HFFc6 (cell line): ENCODE measurements around the gene NKAPL. TPM values are rescaled to one million over a fixed set of nuclear protein-coding genes. Genes with fewer than 3 reads are reported as not detected.

Experiments
- DNase-seq: peaks from one replicate; pipeline ENCODE4 v3.0.0-alpha.2; 2018
- H3K27ac Mint-ChIP-seq: 2 replicates; pipeline ENCODE4 v1.8.0; 2020; ENCODE audit warnings: mild to moderate bottlenecking, mixed read lengths
- H3K27me3 Mint-ChIP-seq: 2 replicates; pipeline ENCODE4 v1.8.0; 2021; ENCODE audit warnings: mild to moderate bottlenecking, moderate library complexity, mixed read lengths; ENCODE audit not compliant: insufficient read depth
- H3K36me3 Mint-ChIP-seq: 2 replicates; pipeline ENCODE4 v1.8.0; 2021; ENCODE audit warnings: low read depth, mixed read lengths
- H3K4me1 Mint-ChIP-seq: 2 replicates; pipeline ENCODE4 v1.8.0; 2020; ENCODE audit warnings: low read depth, mixed read lengths
- H3K4me3 Mint-ChIP-seq: 2 replicates; pipeline ENCODE4 v1.8.0; 2020; ENCODE audit warnings: mild to moderate bottlenecking, moderate library complexity, mixed read lengths
- H3K9me3 Mint-ChIP-seq: 2 replicates; pipeline ENCODE4 v1.8.0; 2020; ENCODE audit warnings: mild to moderate bottlenecking, mixed read lengths
- CTCF ChIP-seq: fragments of 200-600 bp; sonication (generic); IDR thresholded peaks from 2 replicates; pipeline ENCODE4 v1.5.0; 2021; ENCODE audit warnings: antibody characterized with exemption, mild to moderate bottlenecking
- total RNA-seq, 6 experiments: library from RNA; stranded (reverse); fragmentation: NEBNext Ultra II Directional; extraction: Animal tissue kit (Norgen Biotek cat#: 25700); gene quantifications; 2 replicates in 1 of 6; 3 replicates in 5 of 6; pipeline ENCODE4 v1.2.3, GENCODE V29; 2021

NKAPL gene
- total RNA-seq, 6 experiments from 2014 or later = not detected

GRCh38 chr6:28215425-28215824, 43.7 kb upstream of the NKAPL start:
- Mint-ChIP-seq H3K4me3 (no peak overlapping the region), H3K4me1 (peaks cover 28% of the 10 kb centered on the region), H3K9me3 (no peaks in the 10 kb centered on the region), H3K27me3 (peaks cover 21% of the 10 kb centered on the region), H3K36me3 (no peaks in the 10 kb centered on the region), H3K27ac (no peak overlapping the region)
- DNase-seq = no peak
- TF ChIP-seq CTCF = no peak

- Mint-ChIP-seq H3K27me3 (peaks cover 5% of the 10 kb centered on the region), H3K27ac (no peak overlapping the region; the same call in 1 of the 2 replicates), H3K9me3 (no peaks in the 10 kb centered on the region), H3K4me1 (peaks cover 22% of the 10 kb centered on the region), H3K36me3 (no peaks in the 10 kb centered on the region), H3K4me3 (peak overlapping the region; percentile 89; the same call in 1 of the 2 replicates)
- TF ChIP-seq CTCF = no peak
- DNase-seq = no peak
Observed at GRCh38 chr6:28217890-28218289, 41.2 kb upstream of the NKAPL start.

- Mint-ChIP-seq H3K27me3 (peaks cover 7% of the 10 kb centered on the region), H3K4me1 (peaks cover 16% of the 10 kb centered on the region), H3K9me3 (no peaks in the 10 kb centered on the region), H3K36me3 (no peaks in the 10 kb centered on the region), H3K27ac (peak overlapping the region; percentile 79), H3K4me3 (peak overlapping the region; percentile 89)
- no peak for TF ChIP-seq CTCF
- peak; percentile 24 for DNase-seq
Observed at GRCh38 chr6:28218312-28219248, 40.5 kb upstream of the NKAPL start.

- no peak for DNase-seq
- 0 out of 2 replicates have a peak overlapping the region, but pooled peaks have one; percentile 1 for H3K4me3 Mint-ChIP-seq
- no peak for TF ChIP-seq CTCF
- no peaks in the 10 kb centered on the region for H3K36me3 Mint-ChIP-seq
- peaks cover 24% of the 10 kb centered on the region for H3K4me1 Mint-ChIP-seq
- no peak overlapping the region for H3K27ac Mint-ChIP-seq
- peaks cover 7% of the 10 kb centered on the region for H3K27me3 Mint-ChIP-seq
- H3K9me3 Mint-ChIP-seq = no peaks in the 10 kb centered on the region
Observed at GRCh38 chr6:28220257-28221133, 38.6 kb upstream of the NKAPL start.
